Renal cortical epithelial cell (primary cell): ENCODE data around the gene ARHGAP6. TPM values are rescaled to one million over a fixed set of nuclear protein-coding genes. Genes with fewer than 3 reads are reported as not detected.
"Not testable (repeated sequence)": the region's sequence is repeated elsewhere in the genome, so short reads cannot be mapped to it uniquely, and the experiment has no call there.

ENCODE experiments used
- DNase-seq: peaks from one replicate; pipeline ENCODE4 v3.0.0-alpha.2; 2011; ENCODE audit warnings: low read depth
- total RNA-seq: library from RNA; depleted of rRNA; stranded (reverse); fragments of >200 nt; gene quantifications from 2 replicates; pipeline ENCODE4 v1.2.3, GENCODE V29; 2014

Gene ARHGAP6
- total RNA-seq, 1 donor from 2014 or later, result 9.4 TPM

GRCh38 chrX:11151799-11152559 lies 513.7 kb downstream of the ARHGAP6 start:
- peak; percentile 9 for DNase-seq

GRCh38 chrX:11148401-11148800 lies 517.3 kb downstream of the ARHGAP6 start:
- no peak for DNase-seq

- DNase-seq, result peak; percentile 25
Measured at GRCh38 chrX:11146411-11146810, 519.3 kb downstream of the ARHGAP6 start.

GRCh38 chrX:11143931-11144678 lies 521.6 kb downstream of the ARHGAP6 start:
- DNase-seq, result peak; percentile 59

- no peak for DNase-seq
Measured at GRCh38 chrX:11138498-11139390, 527.0 kb downstream of the ARHGAP6 start.

- peak; percentile 30 for DNase-seq
Measured at GRCh38 chrX:11137543-11138139, 528.1 kb downstream of the ARHGAP6 start.

- DNase-seq, result no peak
Measured at GRCh38 chrX:11135564-11136185, 530.0 kb downstream of the ARHGAP6 start.

GRCh38 chrX:11131146-11131545 lies 534.6 kb downstream of the ARHGAP6 start:
- DNase-seq, result no peak

GRCh38 chrX:11130136-11130535 lies 535.6 kb downstream of the ARHGAP6 start:
- DNase-seq, result no peak

GRCh38 chrX:11129534-11130105 lies 536.1 kb downstream of the ARHGAP6 start:
- DNase-seq, result no peak

GRCh38 chrX:11125060-11125459 lies 540.7 kb downstream of the ARHGAP6 start:
- no peak for DNase-seq

GRCh38 chrX:11124112-11124511 lies 541.6 kb downstream of the ARHGAP6 start:
- DNase-seq, result no peak

- DNase-seq, result not testable (repeated sequence)
Measured at GRCh38 chrX:11123087-11123486, 542.6 kb downstream of the ARHGAP6 start.

GRCh38 chrX:11119313-11119943 lies 546.3 kb downstream of the ARHGAP6 start:
- no peak for DNase-seq

GRCh38 chrX:11117745-11118144 lies 548.0 kb downstream of the ARHGAP6 start:
- DNase-seq, result peak; percentile 56

GRCh38 chrX:11113731-11114130 lies 552.0 kb downstream of the ARHGAP6 start:
- DNase-seq, result peak; percentile 11

GRCh38 chrX:11111947-11112346 lies 553.8 kb downstream of the ARHGAP6 start:
- no peak for DNase-seq

- DNase-seq, result peak; percentile 65
Measured at GRCh38 chrX:11111037-11111851, 554.5 kb downstream of the ARHGAP6 start, which contains the start of gene HCCS. HCCS (plus strand) TSS chrX:11111332; CDS start chrX:11112061, 729 bp downstream.

GRCh38 chrX:11109968-11110367 lies 555.8 kb downstream of the ARHGAP6 start:
- no peak for DNase-seq
